GM18505 (cell line): Measurements from ENCODE around the gene KRT35.

Experiments
- ATAC-seq: cut with Tn5 transposase; IDR thresholded peaks from one replicate; pipeline ENCODE4 v1.9.1; 2021; ENCODE audit not compliant: unreplicated experiment
- POLR2A ChIP-seq: IDR thresholded peaks from 4 replicates; pipeline ENCODE4 v1.6.1; 2011; ENCODE audit warnings: borderline replicate concordance; ENCODE audit not compliant: insufficient read depth, insufficient read length; ENCODE audit errors: extremely low read depth

KRT35 gene

GRCh38 chr17:41519501-41520224 lies 38.7 kb upstream of the KRT35 start:
- no peak for TF ChIP-seq POLR2A
- ATAC-seq: no peak

GRCh38 chr17:41518789-41519449 lies 38.0 kb upstream of the KRT35 start, which contains the start of gene KRT15:
KRT15 (minus strand) TSS chr17:41518890; CDS start chr17:41518827, 63 bp downstream.
- TF ChIP-seq POLR2A: no peak
- no peak for ATAC-seq

- no peak for ATAC-seq
- TF ChIP-seq POLR2A: no peak
Measured at GRCh38 chr17:41518031-41518430, 37.1 kb upstream of the KRT35 start.

- no peak for ATAC-seq
- no peak for TF ChIP-seq POLR2A
Measured at GRCh38 chr17:41516830-41517283, 35.9 kb upstream of the KRT35 start.

- TF ChIP-seq POLR2A: no peak
- no peak for ATAC-seq
Measured at GRCh38 chr17:41516147-41516829, 35.3 kb upstream of the KRT35 start.

- no peak for TF ChIP-seq POLR2A
- ATAC-seq: no peak
Measured at GRCh38 chr17:41513168-41513547, 32.2 kb upstream of the KRT35 start.

- ATAC-seq: no peak
- no peak for TF ChIP-seq POLR2A
Measured at GRCh38 chr17:41512546-41513167, 31.7 kb upstream of the KRT35 start.

GRCh38 chr17:41511716-41512115 lies 30.8 kb upstream of the KRT35 start:
- ATAC-seq: no peak
- no peak for TF ChIP-seq POLR2A

GRCh38 chr17:41511116-41511515 lies 30.2 kb upstream of the KRT35 start:
- ATAC-seq: no peak
- no peak for TF ChIP-seq POLR2A

- no peak for ATAC-seq
- TF ChIP-seq POLR2A: no peak
Measured at GRCh38 chr17:41510251-41511065, 29.5 kb upstream of the KRT35 start.

- no peak for TF ChIP-seq POLR2A
- no peak for ATAC-seq
Measured at GRCh38 chr17:41507315-41507880, 26.4 kb upstream of the KRT35 start.
